OCI-LY7 (cell line): ENCODE measurements around the gene TTLL9. TPM values are rescaled to one million over a fixed set of nuclear protein-coding genes. Genes with fewer than 3 reads are reported as not detected.

ENCODE experiments used
- BruUV-seq: library from RNA; stranded (reverse); fragments of 400-500 nt; replicated peaks from 2 replicates; lab custom pipeline; 2021; lab: Mats Ljungman, UMichigan
- CTCF ChIA-PET: fragments of 300-600 bp; sonication (Branson Sonifier 250); formaldehyde crosslinking; loops from one replicate; lab custom pipeline; 2022; ENCODE audit warnings: antibody characterized with exemption; ENCODE audit not compliant: unreplicated experiment; lab: Charles Lee
- POLR2A ChIA-PET: fragments of 300-600 bp; sonication (Branson Sonifier 250); formaldehyde crosslinking; loops from one replicate; lab custom pipeline; 2022; ENCODE audit warnings: antibody characterized with exemption; lab: Charles Lee
- DNase-seq: peaks from one replicate; pipeline ENCODE4 v3.0.0-alpha.2; 2015; ENCODE audit warnings: low spot score
- H2AFZ ChIP-seq: fragments of 200-600 bp; sonication (generic), shearing (Covaris generic); 2 replicates; pipeline ENCODE4 v1.6.1; 2014; ENCODE audit warnings: mild to moderate bottlenecking, antibody characterized with exemption, low read length, moderate library complexity
- H3K27ac ChIP-seq: fragments of 200-600 bp; sonication (generic); 2 replicates; pipeline ENCODE4 v1.5.1; 2014; ENCODE audit warnings: mixed run types, low read depth, mild to moderate bottlenecking, moderate library complexity, low read length, inconsistent platforms; ENCODE audit not compliant: poor library complexity, severe bottlenecking
- H3K36me3 ChIP-seq: fragments of 200-600 bp; sonication (generic); 2 replicates; pipeline ENCODE4 v1.6.1; 2014; ENCODE audit warnings: mild to moderate bottlenecking, antibody characterized with exemption, low read length, moderate library complexity, mixed read lengths; ENCODE audit not compliant: insufficient read depth
- H3K4me1 ChIP-seq: fragments of 200-600 bp; sonication (generic); 2 replicates; pipeline ENCODE4 v1.5.1; 2014; ENCODE audit warnings: mild to moderate bottlenecking, low read length; ENCODE audit not compliant: insufficient read depth, poor library complexity, severe bottlenecking
- H3K4me2 ChIP-seq: fragments of 200-600 bp; sonication (generic); 2 replicates; pipeline ENCODE4 v1.6.1; 2014; ENCODE audit warnings: mild to moderate bottlenecking, low read length
- H3K4me3 ChIP-seq: fragments of 200-600 bp; sonication (generic); 2 replicates; pipeline ENCODE4 v1.5.1; 2014; ENCODE audit warnings: mild to moderate bottlenecking, low read depth, low read length; ENCODE audit not compliant: poor library complexity, severe bottlenecking
- H3K79me2 ChIP-seq: fragments of 200-600 bp; sonication (generic); 2 replicates; pipeline ENCODE4 v1.6.1; 2016; ENCODE audit warnings: low read depth, mild to moderate bottlenecking, low read length, moderate library complexity, mixed read lengths; ENCODE audit not compliant: insufficient read depth
- H3K9me2 ChIP-seq: fragments of 200-600 bp; sonication (generic); 2 replicates; pipeline ENCODE4 v1.6.1; 2016; ENCODE audit warnings: mild to moderate bottlenecking, low read length, mixed read lengths; ENCODE audit not compliant: insufficient read depth
- H3K9me3 ChIP-seq: fragments of 200-600 bp; sonication (generic); 2 replicates; pipeline ENCODE4 v1.6.1; 2014; ENCODE audit warnings: mild to moderate bottlenecking, mixed run types, low read length, mixed read lengths
- H4K20me1 ChIP-seq: fragments of 200-600 bp; sonication (generic); 2 replicates; pipeline ENCODE4 v1.6.1; 2014; ENCODE audit warnings: mild to moderate bottlenecking, antibody characterized with exemption, low read length, moderate library complexity, mixed read lengths; ENCODE audit not compliant: insufficient read depth
- EZH2phosphoT487 ChIP-seq: fragments of 200-600 bp; sonication (generic); IDR thresholded peaks from 2 replicates; pipeline ENCODE4 v1.6.1; 2018; ENCODE audit warnings: low read depth, borderline replicate concordance, mild to moderate bottlenecking, mixed run types, antibody characterized with exemption, low read length, moderate library complexity, mixed read lengths
- intact Hi-C: fragments of 100-400 bp; cut with micrococcal nuclease; formaldehyde crosslinking; loops from one replicate; pipeline ENCODE4 v1.10.0; 2022; ENCODE audit not compliant: unreplicated experiment
- total RNA-seq, 2 experiments: library from RNA; depleted of rRNA in 1 of 2; stranded (reverse); fragments of >200 nt in 1 of 2; shearing (Covaris generic) in 1 of 2; gene quantifications; 2 replicates each; pipeline ENCODE4 v1.2.3, GENCODE V29; 2014 to 2022
- TF ChIP-seq, protein P1 (sequence below): fragments of 200-600 bp; sonication (generic); conservative IDR thresholded peaks from 2 replicates; pipeline ENCODE4 v1.5.1; 2014; ENCODE audit warnings: mild to moderate bottlenecking, antibody characterized with exemption, low read length, moderate library complexity, mixed read lengths

The TTLL9 gene
- total RNA-seq, 2 experiments from 2014 or later = not detected

DNA sequence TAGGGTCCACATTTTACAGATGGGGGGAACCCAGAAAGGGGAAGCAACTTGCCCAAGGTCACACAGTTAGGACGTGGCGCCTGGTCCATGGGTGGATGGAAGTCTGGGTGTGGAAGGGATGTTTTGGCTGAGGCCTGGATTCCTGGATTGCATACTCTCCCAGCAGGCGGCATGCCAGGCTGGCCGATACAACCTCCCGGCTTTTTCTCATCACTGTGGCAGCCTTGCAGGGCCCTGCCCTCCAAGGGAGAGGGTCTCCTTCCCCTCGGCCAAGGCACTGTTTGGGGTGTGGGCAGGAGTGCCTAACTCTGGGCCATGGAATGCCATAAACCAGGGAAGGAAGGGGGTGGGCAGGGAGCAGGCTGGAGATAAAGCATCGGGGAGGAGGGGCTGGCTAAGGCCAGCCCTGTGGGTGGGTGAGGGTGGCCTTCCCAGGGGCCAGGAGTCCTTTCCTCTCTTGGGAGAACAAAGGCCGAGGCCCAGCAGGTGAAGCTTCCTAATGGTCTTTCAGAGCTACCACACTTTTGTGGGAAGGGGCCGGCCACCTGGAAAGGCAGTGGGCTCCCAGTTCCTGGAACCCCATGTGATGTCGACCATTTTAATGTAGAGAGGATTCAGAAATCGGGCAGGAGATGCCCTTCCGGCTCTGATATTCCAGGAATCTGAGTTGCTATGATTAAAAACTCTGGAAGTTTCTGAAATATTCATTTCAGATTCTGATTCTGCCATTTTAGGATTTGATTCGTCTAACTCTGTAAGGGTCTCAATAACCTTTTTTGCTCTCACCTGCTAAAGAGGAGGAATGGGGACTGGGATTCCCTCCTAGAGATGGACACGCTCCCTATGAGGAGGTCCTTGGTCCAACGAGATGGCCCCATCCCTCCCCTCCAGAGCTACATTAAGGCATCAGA, 29.3 kb upstream of the TTLL9 start:
- H3K9me3 ChIP-seq = no peaks in the 10 kb centered on the region
- H3K36me3 ChIP-seq = no peaks in the 10 kb centered on the region
- no peak overlapping the region for H3K27ac ChIP-seq
- no peak for DNase-seq
- no peak overlapping the region for H3K4me2 ChIP-seq
- intact Hi-C loops = no loop called here
- peaks cover 13% of the 10 kb centered on the region for H3K4me1 ChIP-seq
- no peaks in the 10 kb centered on the region for H3K9me2 ChIP-seq
- BruUV-seq = no TSS peak
- H4K20me1 ChIP-seq = no peaks in the 10 kb centered on the region
- ChIA-PET POLR2A (no interaction called here), CTCF (interaction anchor here (1.0 kb wide), 1 partner anchor 16 kb away, joined by 3 read pairs; no protein-coding TSS in a partner anchor)
- H3K4me3 ChIP-seq = no peak overlapping the region
- H2AFZ ChIP-seq = no peak overlapping the region
- H3K79me2 ChIP-seq = no peaks in the 10 kb centered on the region
- TF ChIP-seq, protein P1, sequence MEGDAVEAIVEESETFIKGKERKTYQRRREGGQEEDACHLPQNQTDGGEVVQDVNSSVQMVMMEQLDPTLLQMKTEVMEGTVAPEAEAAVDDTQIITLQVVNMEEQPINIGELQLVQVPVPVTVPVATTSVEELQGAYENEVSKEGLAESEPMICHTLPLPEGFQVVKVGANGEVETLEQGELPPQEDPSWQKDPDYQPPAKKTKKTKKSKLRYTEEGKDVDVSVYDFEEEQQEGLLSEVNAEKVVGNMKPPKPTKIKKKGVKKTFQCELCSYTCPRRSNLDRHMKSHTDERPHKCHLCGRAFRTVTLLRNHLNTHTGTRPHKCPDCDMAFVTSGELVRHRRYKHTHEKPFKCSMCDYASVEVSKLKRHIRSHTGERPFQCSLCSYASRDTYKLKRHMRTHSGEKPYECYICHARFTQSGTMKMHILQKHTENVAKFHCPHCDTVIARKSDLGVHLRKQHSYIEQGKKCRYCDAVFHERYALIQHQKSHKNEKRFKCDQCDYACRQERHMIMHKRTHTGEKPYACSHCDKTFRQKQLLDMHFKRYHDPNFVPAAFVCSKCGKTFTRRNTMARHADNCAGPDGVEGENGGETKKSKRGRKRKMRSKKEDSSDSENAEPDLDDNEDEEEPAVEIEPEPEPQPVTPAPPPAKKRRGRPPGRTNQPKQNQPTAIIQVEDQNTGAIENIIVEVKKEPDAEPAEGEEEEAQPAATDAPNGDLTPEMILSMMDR = no peak

DNA sequence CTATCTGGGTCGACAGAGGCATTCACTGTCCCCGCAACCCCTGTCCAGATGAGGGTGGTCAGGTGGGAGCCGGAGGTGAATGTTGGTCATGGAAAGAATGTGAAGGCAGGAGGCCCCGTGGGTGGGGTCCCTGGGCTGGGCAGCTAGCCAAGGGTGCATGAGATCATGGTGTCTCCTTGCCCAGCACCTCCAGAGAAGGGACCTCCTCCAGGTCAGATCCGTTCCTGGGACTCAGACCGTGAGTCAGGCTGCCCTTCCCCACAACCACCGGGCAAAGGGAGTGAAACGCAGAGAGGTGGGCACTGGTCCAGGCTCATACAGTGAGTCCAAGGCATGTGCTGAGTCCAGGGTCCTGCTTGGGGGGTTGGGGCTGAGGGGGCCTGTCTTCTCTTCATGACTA, 28.5 kb upstream of the TTLL9 start:
- TF ChIP-seq EZH2phosphoT487 = no peak
- TF ChIP-seq, protein P1 = no peak
- ChIA-PET POLR2A (no interaction called here), CTCF (no interaction called here)
- H4K20me1 ChIP-seq = no peaks in the 10 kb centered on the region
- H3K4me3 ChIP-seq = no peak overlapping the region
- H3K9me3 ChIP-seq = no peaks in the 10 kb centered on the region
- no peaks in the 10 kb centered on the region for H3K9me2 ChIP-seq
- peaks cover 13% of the 10 kb centered on the region for H3K4me1 ChIP-seq
- no TSS peak for BruUV-seq
- no peak overlapping the region for H3K4me2 ChIP-seq
- no peaks in the 10 kb centered on the region for H3K79me2 ChIP-seq
- no peak for DNase-seq
- H3K36me3 ChIP-seq = no peaks in the 10 kb centered on the region
- H2AFZ ChIP-seq = no peak overlapping the region
- H3K27ac ChIP-seq = no peak overlapping the region
- intact Hi-C loops = no loop called here
